ENCODE measurements around the gene TMC7. TPM values are rescaled to one million over a fixed set of nuclear protein-coding genes. Genes with fewer than 3 reads are reported as not detected.

Gene TMC7
- 3.1 TPM for total RNA-seq

GRCh38 chr16:18983565-18984434 lies at the start of gene TMC7:
TMC7 (plus strand) TSS chr16:18983934; CDS start chr16:18984064, 130 bp downstream.

GRCh38 chr16:19067349-19068236 lies 83.9 kb downstream of the TMC7 start, which contains the start of gene COQ7:
COQ7 (plus strand) TSS chr16:19067614; CDS start chr16:19067665, 51 bp downstream.

Other genes starting within 250 kb of the TMC7 start
- 1,592 TPM for gene RPS15A, start 193.6 kb upstream of the TMC7 start, total RNA-seq
- 419 TPM for gene ARL6IP1, start 182.4 kb upstream of the TMC7 start, total RNA-seq
- gene SMG1, start 57.5 kb upstream of the TMC7 start, total RNA-seq: 146 TPM
- gene COQ7, start 83.7 kb downstream of the TMC7 start, total RNA-seq: 33.5 TPM
- 25.5 TPM for gene ITPRIPL2, start 130.0 kb downstream of the TMC7 start, total RNA-seq
- 10.2 TPM for gene SYT17, start 184.3 kb downstream of the TMC7 start, total RNA-seq

Measured in camera-type eye (tissue), 1 donor.